ENCODE measurements around the gene RCBTB2.

DNA sequence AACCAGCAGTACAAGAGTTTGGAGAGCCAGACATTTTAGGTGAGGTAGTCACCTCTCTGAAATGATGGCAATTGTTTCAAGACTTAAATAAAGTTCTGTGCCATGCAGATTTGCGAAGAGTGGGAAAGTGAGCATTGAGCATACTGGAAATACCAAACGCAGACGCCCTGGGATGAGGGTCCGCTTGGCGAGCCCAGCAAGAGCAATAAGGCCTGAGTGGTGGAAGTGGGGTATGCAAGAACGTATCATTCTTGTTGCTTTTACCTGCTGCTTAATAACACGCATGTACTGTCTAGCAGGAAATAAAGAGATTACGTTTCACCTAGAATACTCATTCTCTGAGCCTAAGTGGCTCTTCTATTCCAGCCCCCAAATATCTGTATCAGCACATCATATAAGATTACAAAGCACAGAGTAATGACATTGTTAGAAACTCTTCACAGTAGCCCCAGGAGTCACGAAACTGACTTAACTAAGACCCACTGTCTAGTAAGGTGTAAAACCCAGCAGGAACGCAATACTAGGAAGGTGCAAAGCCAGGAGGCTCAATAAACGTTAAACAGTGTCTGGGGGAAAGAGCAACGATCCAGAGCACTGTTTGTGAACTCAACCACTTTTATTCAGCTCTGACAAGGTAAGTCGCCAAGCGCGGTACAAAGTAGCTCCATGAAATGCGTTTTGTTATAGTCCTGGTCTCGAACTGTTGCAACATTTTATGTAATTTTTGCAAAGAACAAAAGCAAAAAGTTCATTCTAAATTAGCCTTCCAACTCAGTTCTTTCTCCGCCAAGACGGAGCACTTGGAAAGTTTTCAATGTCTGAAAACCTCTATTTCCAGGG lies 1.2 kb downstream of the RCBTB2 start:
- TF ChIP-seq, protein P1, sequence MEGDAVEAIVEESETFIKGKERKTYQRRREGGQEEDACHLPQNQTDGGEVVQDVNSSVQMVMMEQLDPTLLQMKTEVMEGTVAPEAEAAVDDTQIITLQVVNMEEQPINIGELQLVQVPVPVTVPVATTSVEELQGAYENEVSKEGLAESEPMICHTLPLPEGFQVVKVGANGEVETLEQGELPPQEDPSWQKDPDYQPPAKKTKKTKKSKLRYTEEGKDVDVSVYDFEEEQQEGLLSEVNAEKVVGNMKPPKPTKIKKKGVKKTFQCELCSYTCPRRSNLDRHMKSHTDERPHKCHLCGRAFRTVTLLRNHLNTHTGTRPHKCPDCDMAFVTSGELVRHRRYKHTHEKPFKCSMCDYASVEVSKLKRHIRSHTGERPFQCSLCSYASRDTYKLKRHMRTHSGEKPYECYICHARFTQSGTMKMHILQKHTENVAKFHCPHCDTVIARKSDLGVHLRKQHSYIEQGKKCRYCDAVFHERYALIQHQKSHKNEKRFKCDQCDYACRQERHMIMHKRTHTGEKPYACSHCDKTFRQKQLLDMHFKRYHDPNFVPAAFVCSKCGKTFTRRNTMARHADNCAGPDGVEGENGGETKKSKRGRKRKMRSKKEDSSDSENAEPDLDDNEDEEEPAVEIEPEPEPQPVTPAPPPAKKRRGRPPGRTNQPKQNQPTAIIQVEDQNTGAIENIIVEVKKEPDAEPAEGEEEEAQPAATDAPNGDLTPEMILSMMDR (IDR thresholded peaks at IDR 0.05), result no peak
- no peak for TF ChIP-seq EZH2 (IDR thresholded peaks at IDR 0.05)

Measured in neural progenitor cell (in vitro differentiated cells).